SK-N-SH (cell line): ENCODE measurements around the gene ASS1.

Experiments
- CHD2 ChIP-seq: fragments of 150-350 bp; IDR thresholded peaks from 2 replicates; pipeline ENCODE4 v1.6.1; 2018; ENCODE audit warnings: low read length; ENCODE audit not compliant: partially characterized antibody
- EP300 ChIP-seq, 2 experiments: IDR thresholded peaks; 2 replicates each; pipeline versions ENCODE4 v1.4.0 to v1.6.1; 2012; ENCODE audit warnings: borderline replicate concordance in 1 of 2, low read depth in 1 of 2, low read length in 1 of 2
- FOXJ3 ChIP-seq: sonication (generic); formaldehyde crosslinking; IDR thresholded peaks from 2 replicates; pipeline ENCODE4 v1.5.1; 2020; ENCODE audit warnings: mild to moderate bottlenecking, missing genetic modification reagents
- IRF3 ChIP-seq: fragments of 150-350 bp; IDR thresholded peaks from 2 replicates; pipeline ENCODE4 v1.6.1; 2016; ENCODE audit warnings: mild to moderate bottlenecking, low read depth, low read length
- JUND ChIP-seq: IDR thresholded peaks from 2 replicates; pipeline ENCODE4 v1.4.0; 2012
- NRF1 ChIP-seq: IDR thresholded peaks from 2 replicates; pipeline ENCODE4 v1.6.1; 2012; ENCODE audit warnings: low read depth, mild to moderate bottlenecking, low read length
- POLR2AphosphoS5 ChIP-seq: IDR thresholded peaks from 2 replicates; pipeline ENCODE4 v1.6.1; 2012; ENCODE audit warnings: low read depth, low read length
- RAD21 ChIP-seq: IDR thresholded peaks from 2 replicates; pipeline ENCODE4 v1.6.1; 2012; ENCODE audit warnings: mild to moderate bottlenecking, low read length
- TAF1 ChIP-seq: IDR thresholded peaks from 2 replicates; pipeline ENCODE4 v1.6.1; 2012; ENCODE audit warnings: low read depth, mild to moderate bottlenecking, low read length, moderate library complexity, borderline replicate concordance
- TEAD4 ChIP-seq: IDR thresholded peaks from 2 replicates; pipeline ENCODE4 v1.4.0; 2012; ENCODE audit warnings: mild to moderate bottlenecking, borderline replicate concordance; ENCODE audit not compliant: insufficient read depth
- TF ChIP-seq, protein P1 (sequence below): fragments of 200-600 bp; sonication (generic); IDR thresholded peaks from 2 replicates; pipeline ENCODE4 v1.6.1; 2017; ENCODE audit warnings: antibody characterized with exemption, mild to moderate bottlenecking, moderate library complexity
- TF ChIP-seq, protein P2 (sequence below): IDR thresholded peaks from 2 replicates; pipeline ENCODE4 v1.4.0; 2012; ENCODE audit warnings: low read depth, borderline replicate concordance

GRCh38 chr9:130501639-130502038 is 56.9 kb downstream of the ASS1 start:
- TF ChIP-seq NRF1 (no peak), POLR2AphosphoS5 (no peak), TAF1 (no peak), FOXJ3 (no peak), EP300 (IDR thresholded peaks at IDR 0.05; ENCODE audit: borderline replicate concordance in 1 of 2, low read depth in 1 of 2, low read length in 1 of 2) (no peak), TEAD4 (no peak), RAD21 (no peak), IRF3 (no peak), CHD2 (no peak), JUND (no peak)
- TF ChIP-seq, protein P1, sequence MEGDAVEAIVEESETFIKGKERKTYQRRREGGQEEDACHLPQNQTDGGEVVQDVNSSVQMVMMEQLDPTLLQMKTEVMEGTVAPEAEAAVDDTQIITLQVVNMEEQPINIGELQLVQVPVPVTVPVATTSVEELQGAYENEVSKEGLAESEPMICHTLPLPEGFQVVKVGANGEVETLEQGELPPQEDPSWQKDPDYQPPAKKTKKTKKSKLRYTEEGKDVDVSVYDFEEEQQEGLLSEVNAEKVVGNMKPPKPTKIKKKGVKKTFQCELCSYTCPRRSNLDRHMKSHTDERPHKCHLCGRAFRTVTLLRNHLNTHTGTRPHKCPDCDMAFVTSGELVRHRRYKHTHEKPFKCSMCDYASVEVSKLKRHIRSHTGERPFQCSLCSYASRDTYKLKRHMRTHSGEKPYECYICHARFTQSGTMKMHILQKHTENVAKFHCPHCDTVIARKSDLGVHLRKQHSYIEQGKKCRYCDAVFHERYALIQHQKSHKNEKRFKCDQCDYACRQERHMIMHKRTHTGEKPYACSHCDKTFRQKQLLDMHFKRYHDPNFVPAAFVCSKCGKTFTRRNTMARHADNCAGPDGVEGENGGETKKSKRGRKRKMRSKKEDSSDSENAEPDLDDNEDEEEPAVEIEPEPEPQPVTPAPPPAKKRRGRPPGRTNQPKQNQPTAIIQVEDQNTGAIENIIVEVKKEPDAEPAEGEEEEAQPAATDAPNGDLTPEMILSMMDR = no peak
- TF ChIP-seq, protein P2, sequence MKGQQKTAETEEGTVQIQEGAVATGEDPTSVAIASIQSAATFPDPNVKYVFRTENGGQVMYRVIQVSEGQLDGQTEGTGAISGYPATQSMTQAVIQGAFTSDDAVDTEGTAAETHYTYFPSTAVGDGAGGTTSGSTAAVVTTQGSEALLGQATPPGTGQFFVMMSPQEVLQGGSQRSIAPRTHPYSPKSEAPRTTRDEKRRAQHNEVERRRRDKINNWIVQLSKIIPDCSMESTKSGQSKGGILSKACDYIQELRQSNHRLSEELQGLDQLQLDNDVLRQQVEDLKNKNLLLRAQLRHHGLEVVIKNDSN = peak; percentile 43; the same call in 1 of the 2 replicates
